GM23248 (cell line): ENCODE results near the gene NDC1. TPM values are rescaled to one million over a fixed set of nuclear protein-coding genes. Genes with fewer than 3 reads are reported as not detected.
A peak's percentile ranks its signal among the peaks of the same experiment; 100 is the strongest.

Experiments used
- DNase-seq: peaks from one replicate; pipeline ENCODE4 v3.0.0-alpha.2; 2015
- H2AFZ ChIP-seq: fragments of 200-600 bp; sonication (generic); 2 replicates; pipeline ENCODE4 v1.6.1; 2016; ENCODE audit warnings: antibody characterized with exemption
- H3F3A ChIP-seq: fragments of 200-600 bp; sonication (generic); 2 replicates; pipeline ENCODE4 v1.6.1; 2016; ENCODE audit warnings: mild to moderate bottlenecking, antibody characterized with exemption, mixed run types; ENCODE audit not compliant: insufficient read depth
- H3K27ac ChIP-seq: fragments of 200-600 bp; sonication (generic); 2 replicates; pipeline ENCODE4 v1.5.1; 2016; ENCODE audit warnings: mild to moderate bottlenecking
- H3K27me3 ChIP-seq: fragments of 200-600 bp; sonication (generic); replicated peaks from 2 replicates; pipeline ENCODE4 v1.6.1; 2016; ENCODE audit warnings: mild to moderate bottlenecking; ENCODE audit not compliant: insufficient read depth
- H3K36me3 ChIP-seq: fragments of 200-600 bp; sonication (generic); 2 replicates; pipeline ENCODE4 v1.6.1; 2016; ENCODE audit warnings: low read depth, mild to moderate bottlenecking
- H3K4me1 ChIP-seq: fragments of 200-600 bp; sonication (generic); 2 replicates; pipeline ENCODE4 v1.6.1; 2016; ENCODE audit warnings: mild to moderate bottlenecking; ENCODE audit not compliant: insufficient read depth
- H3K4me2 ChIP-seq: fragments of 200-600 bp; sonication (generic); one replicate; pipeline ENCODE4 v1.6.1; 2016; ENCODE audit warnings: mild to moderate bottlenecking; ENCODE audit not compliant: unreplicated experiment
- H3K4me3 ChIP-seq: fragments of 200-600 bp; sonication (generic); 2 replicates; pipeline ENCODE4 v1.5.1; 2016; ENCODE audit warnings: mild to moderate bottlenecking
- H3K79me2 ChIP-seq: fragments of 200-600 bp; sonication (generic); 2 replicates; pipeline ENCODE4 v1.6.1; 2016; ENCODE audit warnings: mild to moderate bottlenecking; ENCODE audit not compliant: insufficient read depth
- H3K9ac ChIP-seq: fragments of 200-600 bp; sonication (generic); 2 replicates; pipeline ENCODE4 v1.6.1; 2016; ENCODE audit warnings: mild to moderate bottlenecking
- H3K9me2 ChIP-seq: fragments of 200-600 bp; sonication (generic); 2 replicates; pipeline ENCODE4 v1.6.1; 2016; ENCODE audit warnings: mixed run types, mild to moderate bottlenecking, moderate library complexity; ENCODE audit not compliant: insufficient read depth
- H3K9me3 ChIP-seq: fragments of 200-600 bp; sonication (generic); one replicate; pipeline ENCODE4 v1.6.1; 2017; ENCODE audit warnings: low read depth
- H4K20me1 ChIP-seq: fragments of 200-600 bp; sonication (generic); 2 replicates; pipeline ENCODE4 v1.6.0; 2016; ENCODE audit not compliant: insufficient read depth
- EZH2 ChIP-seq: fragments of 200-600 bp; sonication (generic); IDR thresholded peaks from 2 replicates; pipeline ENCODE4 v1.6.1; 2018; ENCODE audit warnings: antibody characterized with exemption, mild to moderate bottlenecking; ENCODE audit not compliant: insufficient read depth, poor library complexity, severe bottlenecking
- EZH2phosphoT487 ChIP-seq: fragments of 200-600 bp; sonication (generic); IDR thresholded peaks from 2 replicates; pipeline ENCODE4 v1.6.1; 2018; ENCODE audit warnings: antibody characterized with exemption, moderate library complexity, mild to moderate bottlenecking, low read depth; ENCODE audit not compliant: insufficient read depth
- WGBS, 2 experiments: methylation state at CpG; one replicate each; pipeline ENCODE4 v1.1.6; 2015 to 2017; ENCODE audit warnings: low lambda C conversion rate in 2 of 2, low coverage in 1 of 2; ENCODE audit errors: missing lambda C conversion rate in 2 of 2; 5-methylcytosine and 5-hydroxymethylcytosine counted together
- in situ Hi-C: fragments of 300-500 bp; cut with MboI; formaldehyde crosslinking; loops from 2 replicates; pipeline ENCODE4 v1.15.0; 2020
- polyA plus RNA-seq: library from polyadenylated mRNA; unstranded; fragments of >200 nt; fragmentation: Nextera tagmentation; extraction: Ambion mirVana; gene quantifications from 2 replicates; pipeline ENCODE4 v1.2.1, GENCODE V29; 2016
- total RNA-seq: library from RNA; depleted of rRNA; stranded (reverse); fragments of >200 nt; shearing (Covaris generic); gene quantifications from 2 replicates; pipeline ENCODE4 v1.2.3, GENCODE V29; 2014

NDC1 gene
- total and polyA plus RNA-seq, 2 experiments from 2014 or later, result 8.2 to 23.0 TPM

DNA sequence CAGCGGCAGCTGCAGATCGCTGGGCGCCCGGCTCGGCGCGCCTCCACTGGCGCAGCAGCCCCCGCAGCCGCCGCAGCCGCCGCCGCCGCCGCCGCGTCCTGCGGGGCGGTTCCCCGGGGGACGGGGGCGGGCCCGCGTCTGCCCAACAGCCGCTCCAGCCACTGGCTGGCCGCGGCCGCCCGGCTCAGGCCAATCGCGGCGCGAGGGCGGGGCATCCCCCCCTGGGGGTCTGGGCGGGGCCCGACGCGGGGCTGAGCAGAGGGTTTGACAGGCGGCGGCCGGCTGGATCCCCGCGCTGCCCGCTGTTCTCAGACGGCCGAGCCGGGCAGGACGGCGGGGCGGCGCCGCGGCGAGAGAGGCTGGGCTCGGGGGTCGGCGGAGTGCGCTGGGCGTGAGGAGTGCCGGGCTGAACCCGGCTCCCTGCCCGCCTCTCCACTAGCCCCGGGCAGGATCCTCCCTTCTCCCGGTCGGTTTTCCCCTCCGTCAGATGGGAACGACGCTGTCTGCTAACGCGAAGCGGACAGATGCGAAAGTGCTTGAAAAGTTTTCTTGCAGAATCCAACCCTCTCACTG, 98.9 kb downstream of the NDC1 start, which contains the start of gene GLIS1:
Gene GLIS1 (minus strand): TSS at position 56 of the 573 bp plus-strand sequence. CDS start 1,100 bp downstream, outside the sequence.
- no peaks in the 10 kb centered on the region for H3K9me2 ChIP-seq
- H3K36me3 ChIP-seq, result no peaks in the 10 kb centered on the region
- no peaks in the 10 kb centered on the region for H3K79me2 ChIP-seq
- peaks cover 21% of the 10 kb centered on the region for H3K4me1 ChIP-seq
- H4K20me1 ChIP-seq, result no peaks in the 10 kb centered on the region
- peak within 1 kb of the TSS; percentile 67 for H3K9ac ChIP-seq
- 2 to 3% methylated on average over 19 to 57 of the region's 73 CpGs for WGBS, 2 experiments
- peaks cover 18% of the 10 kb centered on the region for H3F3A ChIP-seq
- H3K27ac ChIP-seq, result no peak within 1 kb of the TSS
- in situ Hi-C loops, result no loop called here
- peak within 1 kb of the TSS; percentile 76 for H3K4me2 ChIP-seq
- no peak for TF ChIP-seq EZH2phosphoT487
- TF ChIP-seq EZH2, result no peak
- H2AFZ ChIP-seq, result peak within 1 kb of the TSS; percentile 73
- H3K4me3 ChIP-seq, result peak within 1 kb of the TSS; percentile 74
- no peaks in the 10 kb centered on the region for H3K27me3 ChIP-seq
- H3K9me3 ChIP-seq, result no peaks in the 10 kb centered on the region
- DNase-seq, result peak; percentile 94

DNA sequence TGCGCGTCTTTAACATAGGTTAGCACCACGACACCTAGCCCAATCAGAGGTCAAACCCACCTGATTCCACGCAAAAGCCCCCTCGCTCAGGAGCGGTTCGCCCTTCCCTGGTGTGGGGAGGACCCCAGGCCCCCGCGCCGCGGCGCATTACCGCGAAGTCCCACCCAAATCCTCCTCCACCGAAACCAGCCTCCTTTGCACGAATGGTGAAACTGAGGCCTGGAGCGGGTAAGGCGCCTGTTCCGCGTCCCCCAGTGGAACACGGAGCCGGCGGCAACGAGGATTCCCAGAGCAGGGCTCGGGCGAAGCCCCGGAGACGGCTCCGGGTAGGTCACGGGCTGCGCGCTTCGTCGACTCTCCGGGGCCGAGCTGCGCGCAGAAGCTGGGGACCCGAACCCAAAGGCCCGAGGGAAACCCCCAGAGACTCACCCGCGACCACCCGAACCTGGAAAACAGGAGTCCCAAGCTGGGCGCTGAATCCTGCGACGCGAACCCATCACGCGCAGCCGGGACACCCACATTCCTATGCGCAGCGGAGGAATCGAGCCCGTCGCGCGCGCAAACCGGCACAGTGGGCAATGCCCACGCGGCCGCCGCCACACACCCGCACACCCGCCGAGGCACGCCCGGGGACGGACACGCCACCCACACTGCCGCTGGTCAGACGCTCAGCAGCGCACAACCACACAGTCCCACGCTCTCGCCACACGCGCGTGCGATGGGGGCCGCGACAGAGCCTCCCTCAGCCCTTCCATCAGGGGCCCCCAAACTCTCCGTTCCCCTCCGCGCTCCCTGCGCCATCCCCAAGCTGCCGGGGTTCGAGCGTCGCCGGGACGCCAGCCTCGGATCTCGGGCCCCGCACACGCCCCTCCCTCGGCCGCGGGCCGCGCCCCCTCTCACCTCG, 99.6 kb downstream of the NDC1 start:
- no peaks in the 10 kb centered on the region for H3K36me3 ChIP-seq
- H2AFZ ChIP-seq, result peak overlapping the region; percentile 73
- TF ChIP-seq EZH2 (no peak), EZH2phosphoT487 (no peak)
- peak overlapping the region; percentile 60 for H3K4me2 ChIP-seq
- no peaks in the 10 kb centered on the region for H3K9me3 ChIP-seq
- peak; percentile 39 for DNase-seq
- H3F3A ChIP-seq, result peaks cover 25% of the 10 kb centered on the region
- H3K27me3 ChIP-seq, result no peaks in the 10 kb centered on the region
- in situ Hi-C loops, result no loop called here
- WGBS, 2 experiments, result 19 to 23% methylated on average over 57 to 72 of the region's 101 CpGs
- H3K27ac ChIP-seq, result no peak overlapping the region
- peak overlapping the region; percentile 74 for H3K4me3 ChIP-seq
- H3K9ac ChIP-seq, result peak overlapping the region; percentile 67
- H3K79me2 ChIP-seq, result no peaks in the 10 kb centered on the region
- peaks cover 28% of the 10 kb centered on the region for H3K4me1 ChIP-seq
- H3K9me2 ChIP-seq, result no peaks in the 10 kb centered on the region
- no peaks in the 10 kb centered on the region for H4K20me1 ChIP-seq

DNA sequence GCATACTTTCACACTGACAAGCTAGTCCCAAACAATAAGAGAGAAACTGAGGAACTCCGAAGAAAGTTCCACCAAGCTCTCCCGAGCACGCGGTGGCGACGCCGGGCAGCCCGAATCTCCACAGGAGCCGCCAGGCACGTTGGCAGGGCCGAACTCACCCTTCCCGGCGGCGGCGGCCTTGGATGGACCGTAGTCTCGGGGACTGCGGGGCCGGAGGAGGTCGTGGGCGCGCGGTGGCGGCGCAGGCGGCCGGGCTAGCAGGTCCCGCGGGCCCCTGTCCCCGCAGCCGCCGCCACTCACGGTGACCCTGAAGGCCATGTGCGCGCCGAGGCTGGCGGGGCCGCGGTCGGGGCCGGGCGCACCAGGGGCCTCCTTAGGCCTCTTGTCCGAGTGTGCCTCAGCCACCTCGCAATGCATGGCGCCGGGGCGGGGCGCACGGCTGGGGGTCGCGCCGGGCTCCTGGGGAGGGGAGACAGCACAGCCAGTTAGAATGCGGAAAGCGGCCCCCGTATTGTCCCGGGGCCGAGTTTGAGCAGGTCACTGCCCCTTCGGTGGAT, 100.4 kb downstream of the NDC1 start:
- 82 to 85% methylated on average over 29 to 58 of the region's 58 CpGs for WGBS, 2 experiments
- Histone ChIP-seq H3K27me3 (no peaks in the 10 kb centered on the region), H4K20me1 (no peaks in the 10 kb centered on the region), H3F3A (peaks cover 30% of the 10 kb centered on the region), H3K4me3 (no peak overlapping the region), H3K4me1 (peaks cover 33% of the 10 kb centered on the region), H3K9ac (no peak overlapping the region), H3K9me2 (no peaks in the 10 kb centered on the region), H3K36me3 (no peaks in the 10 kb centered on the region), H3K79me2 (no peaks in the 10 kb centered on the region), H3K9me3 (no peaks in the 10 kb centered on the region), H2AFZ (no peak overlapping the region), H3K27ac (no peak overlapping the region), H3K4me2 (no peak overlapping the region)
- in situ Hi-C loops, result no loop called here
- TF ChIP-seq EZH2 (no peak), EZH2phosphoT487 (no peak)
- DNase-seq, result no peak

DNA sequence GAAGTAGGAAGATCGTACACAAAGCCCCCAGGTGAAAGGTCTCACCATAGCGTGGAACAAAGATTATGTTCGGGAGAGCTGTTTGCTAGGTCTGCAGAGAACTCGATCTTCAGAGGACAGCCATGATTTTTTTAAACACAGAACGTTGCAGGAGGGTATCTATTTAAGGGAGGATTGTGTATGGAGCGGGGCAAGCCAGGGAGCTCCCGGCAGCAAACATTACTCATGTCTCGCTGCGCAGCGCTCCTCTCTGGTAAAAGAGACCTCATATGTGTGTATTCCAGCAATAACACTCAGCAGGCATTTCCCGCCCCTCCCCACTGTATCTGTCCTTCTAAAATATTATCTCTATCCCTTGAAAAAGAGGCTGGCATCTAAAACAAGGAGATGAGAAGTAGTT, 101.8 kb downstream of the NDC1 start:
- Histone ChIP-seq H3K4me1 (peaks cover 39% of the 10 kb centered on the region), H3K27ac (no peak overlapping the region)
- 84 to 88% methylated on average over 11 of the region's 11 CpGs for WGBS, 2 experiments

More for the DNA sequence above, 101.8 kb downstream of the NDC1 start:
- Histone ChIP-seq H3K9me3 (no peaks in the 10 kb centered on the region), H3F3A (peaks cover 32% of the 10 kb centered on the region), H3K79me2 (no peaks in the 10 kb centered on the region), H3K36me3 (no peaks in the 10 kb centered on the region), H3K4me3 (no peak overlapping the region), H3K9ac (no peak overlapping the region), H3K4me2 (no peak overlapping the region), H4K20me1 (no peaks in the 10 kb centered on the region), H2AFZ (no peak overlapping the region), H3K27me3 (no peaks in the 10 kb centered on the region), H3K9me2 (no peaks in the 10 kb centered on the region)
- DNase-seq, result no peak
- in situ Hi-C loops, result no loop called here
- TF ChIP-seq EZH2, result no peak
- TF ChIP-seq EZH2phosphoT487, result no peak
